Measurements from ENCODE around the gene ARL4A. TPM values are rescaled to one million over a fixed set of nuclear protein-coding genes. Genes with fewer than 3 reads are reported as not detected.

Gene ARL4A
- total and polyA plus RNA-seq, 9 of the 15 experiments (the other 6 are each of a cell fraction or from before 2014, with no cell fraction given), result 118 to 688 (median 172) TPM

- TF ChIP-seq JUN (IDR thresholded peaks at IDR 0.05; ENCODE audit: borderline replicate concordance, low read depth, low read length) (0 out of 2 replicates have a peak, but pooled peaks have one; percentile 7), JUN (CRISPR knock-in tag; IDR thresholded peaks at IDR 0.05; ENCODE audit: borderline replicate concordance) (no peak), KAT7 (CRISPR knock-in tag; IDR thresholded peaks at IDR 0.05; ENCODE audit: borderline replicate concordance) (0 out of 2 replicates have a peak, but pooled peaks have one; percentile 13), TBL1XR1 (IDR thresholded peaks at IDR 0.05; ENCODE audit: low read length in 2 of 2) (peak in 1 of 2 experiments; percentile 63; a peak in 1 of 4 replicates), DDX20 (tag; IDR thresholded peaks at IDR 0.05; ENCODE audit: low read depth) (0 out of 2 replicates have a peak, but pooled peaks have one; percentile 20), MAFF (IDR thresholded peaks at IDR 0.05; ENCODE audit: low read length) (peak; percentile 72), ZNF589 (CRISPR knock-in tag; IDR thresholded peaks at IDR 0.05; ENCODE audit: low read depth) (no peak), NFATC3 (IDR thresholded peaks at IDR 0.05) (no peak), GTF2A2 (tag; IDR thresholded peaks at IDR 0.05) (no peak), ZNF263 (CRISPR knock-in tag; IDR thresholded peaks at IDR 0.05; ENCODE audit: borderline replicate concordance) (no peak), HNRNPUL1 (IDR thresholded peaks at IDR 0.05; ENCODE audit: low read length) (no peak), CXXC5 (CRISPR knock-in tag; IDR thresholded peaks at IDR 0.05) (0 out of 2 replicates have a peak, but pooled peaks have one; percentile 28), UBTF (IDR thresholded peaks at IDR 0.05; ENCODE audit: borderline replicate concordance in 1 of 2, low read depth in 2 of 2, low read length in 2 of 2) (0 out of 4 replicates have a peak, but pooled peaks of 1 of the 2 experiments have one; percentile 44), MIER1 (IDR thresholded peaks at IDR 0.05; ENCODE audit: low read depth) (no peak), YY1 (IDR thresholded peaks at IDR 0.05; ENCODE audit: borderline replicate concordance in 1 of 3, control insufficient read depth in 1 of 3, extremely low read depth in 1 of 3, insufficient read depth in 3 of 3, insufficient read length in 1 of 3, insufficient replicate concordance in 2 of 3, low read depth in 1 of 3, low read length in 2 of 3) (no peak), EP300 (IDR thresholded peaks at IDR 0.05; ENCODE audit: low read length) (peak; percentile 28; the same call in 1 of the 2 replicates), HMG20A (CRISPR knock-in tag; conservative IDR thresholded peaks at IDR 0.05) (no peak), POU5F1 (IDR thresholded peaks at IDR 0.05; ENCODE audit: borderline replicate concordance, low read depth, low read length, partially characterized antibody) (no peak), NFE2 (IDR thresholded peaks at IDR 0.05; ENCODE audit: low read depth) (no peak), L3MBTL2 (IDR thresholded peaks at IDR 0.05) (0 out of 2 replicates have a peak, but pooled peaks have one; percentile 21), GABPB1 (CRISPR knock-in tag; IDR thresholded peaks at IDR 0.05) (no peak), GABPA (tag; conservative IDR thresholded peaks at IDR 0.05; ENCODE audit: low read depth) (peak; percentile 34; the same call in 1 of the 2 replicates)
- TF ChIP-seq, protein P1, sequence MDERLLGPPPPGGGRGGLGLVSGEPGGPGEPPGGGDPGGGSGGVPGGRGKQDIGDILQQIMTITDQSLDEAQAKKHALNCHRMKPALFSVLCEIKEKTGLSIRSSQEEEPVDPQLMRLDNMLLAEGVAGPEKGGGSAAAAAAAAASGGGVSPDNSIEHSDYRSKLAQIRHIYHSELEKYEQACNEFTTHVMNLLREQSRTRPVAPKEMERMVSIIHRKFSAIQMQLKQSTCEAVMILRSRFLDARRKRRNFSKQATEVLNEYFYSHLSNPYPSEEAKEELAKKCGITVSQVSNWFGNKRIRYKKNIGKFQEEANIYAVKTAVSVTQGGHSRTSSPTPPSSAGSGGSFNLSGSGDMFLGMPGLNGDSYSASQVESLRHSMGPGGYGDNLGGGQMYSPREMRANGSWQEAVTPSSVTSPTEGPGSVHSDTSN (CRISPR knock-in tag; IDR thresholded peaks at IDR 0.05; ENCODE audit: low read depth), result no peak
- TF ChIP-seq, protein P1 (tag; conservative IDR thresholded peaks at IDR 0.05; ENCODE audit: low read depth), result no peak
These were observed 43.8 kb downstream of the ARL4A start (continued) for GRCh38 chr7:12731214-12731656.
